Lower lobe of right lung (tissue), 2 donors: ENCODE data around the gene LMBR1. TPM values are rescaled to one million over a fixed set of nuclear protein-coding genes. Genes with fewer than 3 reads are reported as not detected.

Source experiments
- ATAC-seq, 2 donors: fragments of 200-7000 bp; cut with Tn5 transposase; one replicate each; pipeline ENCODE4 v1.9.1; 2020 to 2022; ENCODE audit warnings: mild to moderate bottlenecking in 2 of 2, moderate library complexity in 2 of 2
- DNase-seq: peaks from one replicate; pipeline ENCODE4 v3.0.0-alpha.2; 2020
- H3K27ac ChIP-seq: fragments of 200-600 bp; one replicate; pipeline ENCODE4 v1.8.0; 2022
- H3K27me3 ChIP-seq: fragments of 200-600 bp; one replicate; pipeline ENCODE4 v1.8.0; 2022; ENCODE audit warnings: low read depth
- H3K36me3 ChIP-seq: fragments of 200-600 bp; one replicate; pipeline ENCODE4 v1.8.0; 2022; ENCODE audit warnings: mild to moderate bottlenecking
- H3K4me1 ChIP-seq: fragments of 200-600 bp; one replicate; pipeline ENCODE4 v1.8.0; 2022
- H3K4me3 ChIP-seq: fragments of 200-600 bp; one replicate; pipeline ENCODE4 v1.8.0; 2022; ENCODE audit warnings: mild to moderate bottlenecking
- H3K9me3 ChIP-seq: fragments of 200-600 bp; one replicate; pipeline ENCODE4 v1.8.0; 2022
- CTCF ChIP-seq: fragments of 200-600 bp; IDR thresholded peaks from one replicate; pipeline ENCODE4 v1.8.0; 2022; ENCODE audit warnings: antibody characterized with exemption, mild to moderate bottlenecking
- intact Hi-C: fragments of 100-400 bp; cut with DNase I; formaldehyde crosslinking; loops from one replicate; pipeline ENCODE4 v1.11.0; 2022
- total RNA-seq: library from RNA; stranded (reverse); fragmentation: NEBNext Ultra II Directional; extraction: Animal tissue kit (Norgen Biotek cat#: 25700); gene quantifications from one replicate; pipeline ENCODE4 v1.2.1, GENCODE V29; 2021
- donor health status: DM: no; HTN: yes; CAD: no; lungs with severe emphysema.

Gene LMBR1
- total RNA-seq, 1 donor from 2014 or later: 71.1 TPM

- Histone ChIP-seq H3K4me1 (no peaks in the 10 kb centered on the region), H3K36me3 (peaks cover 31% of the 10 kb centered on the region), H3K27ac (no peak overlapping the region), H3K4me3 (no peak overlapping the region), H3K27me3 (no peaks in the 10 kb centered on the region), H3K9me3 (no peaks in the 10 kb centered on the region)
- no peak for TF ChIP-seq CTCF
- no peak for DNase-seq
- intact Hi-C loops: no loop called here
- ATAC-seq: no peak
Measured at GRCh38 chr7:156673902-156674301, 219.1 kb downstream of the LMBR1 start.

GRCh38 chr7:156673454-156673853 is 219.5 kb downstream of the LMBR1 start:
- no peaks in the 10 kb centered on the region for H3K4me1 ChIP-seq
- H3K27ac ChIP-seq: no peak overlapping the region
- TF ChIP-seq CTCF: no peak
- no peaks in the 10 kb centered on the region for H3K27me3 ChIP-seq
- no peaks in the 10 kb centered on the region for H3K9me3 ChIP-seq
- H3K4me3 ChIP-seq: no peak overlapping the region
- intact Hi-C loops: no loop called here
- DNase-seq (no peak), ATAC-seq (no peak)
- peaks cover 27% of the 10 kb centered on the region for H3K36me3 ChIP-seq

GRCh38 chr7:156669035-156669828 is 223.8 kb downstream of the LMBR1 start:
- no peaks in the 10 kb centered on the region for H3K9me3 ChIP-seq
- TF ChIP-seq CTCF: no peak
- no peaks in the 10 kb centered on the region for H3K27me3 ChIP-seq
- no peaks in the 10 kb centered on the region for H3K4me1 ChIP-seq
- no peak for DNase-seq
- no peak overlapping the region for H3K27ac ChIP-seq
- ATAC-seq: peak in 1 of 2 donors; percentile 15
- intact Hi-C loops: no loop called here
- H3K4me3 ChIP-seq: no peak overlapping the region
- H3K36me3 ChIP-seq: no peaks in the 10 kb centered on the region

GRCh38 chr7:156668130-156668741 is 224.7 kb downstream of the LMBR1 start:
- no peak overlapping the region for H3K4me3 ChIP-seq
- H3K36me3 ChIP-seq: no peaks in the 10 kb centered on the region
- no peaks in the 10 kb centered on the region for H3K9me3 ChIP-seq
- intact Hi-C loops: no loop called here
- ATAC-seq (no peak), DNase-seq (no peak)
- no peak for TF ChIP-seq CTCF
- H3K27ac ChIP-seq: no peak overlapping the region
- H3K27me3 ChIP-seq: no peaks in the 10 kb centered on the region
- no peaks in the 10 kb centered on the region for H3K4me1 ChIP-seq

GRCh38 chr7:156667110-156667426 is 225.9 kb downstream of the LMBR1 start:
- Histone ChIP-seq H3K4me3 (no peak overlapping the region), H3K4me1 (no peaks in the 10 kb centered on the region), H3K27me3 (no peaks in the 10 kb centered on the region), H3K9me3 (no peaks in the 10 kb centered on the region), H3K36me3 (no peaks in the 10 kb centered on the region), H3K27ac (no peak overlapping the region)
- DNase-seq (no peak), ATAC-seq (no peak)
- intact Hi-C loops: no loop called here
- TF ChIP-seq CTCF: no peak
